Heart left ventricle (tissue), 16 donors: ENCODE data around the gene LAIR2. TPM values are rescaled to one million over a fixed set of nuclear protein-coding genes. Genes with fewer than 3 reads are reported as not detected.
A peak's percentile ranks its signal among the peaks of the same experiment; 100 is the strongest.

ENCODE experiments used
- ATAC-seq, 4 donors: fragments of 200-7000 bp; cut with Tn5 transposase; one replicate each; pipeline ENCODE4 v1.9.1; 2020 to 2022; ENCODE audit warnings: moderate library complexity in 4 of 4, mild to moderate bottlenecking in 3 of 4, moderate number of reproducible peaks in 1 of 4
- DNase-seq, 5 donors: peaks; one replicate each; pipeline ENCODE4 v3.0.0-alpha.2; 2020
- H3K27ac ChIP-seq, 12 donors: fragments of 200-600 bp; sonication (generic) in 4 of 12; one replicate each; pipeline versions ENCODE4 v1.5.0 to v1.8.0; 2016 to 2022; ENCODE audit warnings: mild to moderate bottlenecking in 2 of 12
- H3K27me3 ChIP-seq, 9 donors: fragments of 200-600 bp; sonication (generic) in 2 of 9; one replicate each; pipeline versions ENCODE4 v1.5.1 to v1.8.0; 2016 to 2022; ENCODE audit warnings: mild to moderate bottlenecking in 3 of 9
- H3K36me3 ChIP-seq, 9 donors: fragments of 200-600 bp; sonication (generic) in 2 of 9; one replicate each; pipeline versions ENCODE4 v1.5.0 to v1.8.0; 2018 to 2022; ENCODE audit warnings: mild to moderate bottlenecking in 2 of 9
- H3K4me1 ChIP-seq, 12 donors: fragments of 200-600 bp; sonication (generic) in 4 of 12; one replicate each; pipeline versions ENCODE4 v1.5.0 to v1.8.0; 2016 to 2022; ENCODE audit warnings: mild to moderate bottlenecking in 3 of 12
- H3K4me3 ChIP-seq, 12 donors: fragments of 200-600 bp; sonication (generic) in 4 of 12; one replicate each; pipeline versions ENCODE4 v1.5.0 to v1.8.0; 2017 to 2022; ENCODE audit warnings: mild to moderate bottlenecking in 9 of 12, moderate library complexity in 4 of 12
- H3K9me3 ChIP-seq, 12 donors: fragments of 200-600 bp; sonication (generic) in 4 of 12; one replicate each; pipeline versions ENCODE4 v1.5.0 to v1.8.0; 2016 to 2022; ENCODE audit warnings: mild to moderate bottlenecking in 1 of 12
- CTCF ChIP-seq, 12 donors: fragments of 200-600 bp; sonication (generic) in 4 of 12; IDR thresholded peaks; one replicate each; pipeline versions ENCODE4 v1.5.0 to v1.8.0; 2018 to 2022; ENCODE audit warnings: antibody characterized with exemption in 12 of 12, mild to moderate bottlenecking in 5 of 12
- POLR2A ChIP-seq, 2 donors: fragments of 450-650 bp; IDR thresholded peaks; one replicate each; pipeline ENCODE4 v1.6.1; 2017; ENCODE audit warnings: antibody characterized with exemption in 2 of 2, mild to moderate bottlenecking in 2 of 2, moderate library complexity in 2 of 2
- WGBS, 4 donors: extraction: QIAGEN DNeasy Blood & Tissue Kit in 2 of 4; methylation state at CpG; one replicate each; pipeline versions ENCODE4 v1.1.5 to v1.1.7; 2013 to 2018; 5-methylcytosine and 5-hydroxymethylcytosine counted together
- intact Hi-C, 10 donors: fragments of 100-400 bp; cut with DNase I; formaldehyde crosslinking; loops; one replicate each; pipeline versions ENCODE4 v1.11.1 to v1.14.2; 2022
- polyA plus RNA-seq, 2 donors: library from polyadenylated mRNA; stranded (reverse); fragments of 200-250 nt; gene quantifications; one replicate each; pipeline ENCODE4 v1.2.3, GENCODE V29; 2013
- total RNA-seq, 9 donors: library from RNA; depleted of rRNA in 2 of 9; stranded (reverse); fragments of >200 nt in 2 of 9; fragmentation: NEBNext Ultra II Directional in 3 of 9; extraction: Animal tissue kit (Norgen Biotek cat#: 25700) in 3 of 9; gene quantifications; one replicate each; pipeline versions ENCODE4 v1.1.0 to v1.2.4, GENCODE V29; 2016 to 2023
- donor health status: ischemic (EF 13 %, LVEDD 7.1; RV severe dilation, severe dysfunction).
- donor health status: healthy with polysubstance abuse.
- donor health status: DM: no; HTN: yes; CAD: no.
- donor health status: DM: no; HTN: no; CAD: no.
- donor health status: ischemic (EF 25% LVEDD 6.9; RV normal size, moderate dysfunction).
- donor health status: ischemic (EF 25% LVEDD 5.7; RV mildly dilated, moderate dysfunction).
- donor health status: healthy.
- donor health status: DM: yes; HTN: yes; CAD: no.
- donor health status: ischemic (EF 35%, LVEDD 5.7; RV mildly dilated, moderate dysfunction).
- donor health status: nonischemic (EF 11% LVEDD 7.7; RV severe dilation, severe dysfunction).
- donor health status: DM: yes; HTN: yes; CAD: no.
- donor health status: PGD.
- donor health status: ischemic (EF 29% LVEDD 5.4; RV normal size, mild dysfunction).
- donor health status: nonischemic (EF 23%, LVEDD 6.1; RV moderate dilation, normal function).

Gene LAIR2
- total and polyA plus RNA-seq, 11 donors, result 2.4 TPM; not detected in 10

- WGBS, 4 donors, result 35 to 55% (median 41%) methylated on average over 5 of the region's 5 CpGs
- DNase-seq (peak in 1 of 5 donors; percentile 11), ATAC-seq (peak in 1 of 4 donors; percentile 70)
- Histone ChIP-seq H3K4me3 (no peak overlapping the region), H3K36me3 (no peaks in the 10 kb centered on the region), H3K27me3 (peaks cover 0 to 49% (median 2%) of the 10 kb centered on the region in 9 donors), H3K27ac (no peak overlapping the region), H3K9me3 (no peaks in the 10 kb centered on the region), H3K4me1 (peaks cover 0 to 20% (median 0%) of the 10 kb centered on the region in 12 donors)
- intact Hi-C loops, result no loop called here
- TF ChIP-seq POLR2A (IDR thresholded peaks at IDR 0.05) (no peak), CTCF (IDR thresholded peaks at IDR 0.05) (no peak)
Observed at GRCh38 chr19:54518844-54519243, 16.2 kb downstream of the LAIR2 start.

- DNase-seq, result no peak
- peaks cover 0 to 44% (median 0%) of the 10 kb centered on the region in 9 donors for H3K27me3 ChIP-seq
- H3K9me3 ChIP-seq, result no peaks in the 10 kb centered on the region
- no peaks in the 10 kb centered on the region for H3K36me3 ChIP-seq
- H3K4me3 ChIP-seq, result no peak overlapping the region
- TF ChIP-seq POLR2A (IDR thresholded peaks at IDR 0.05), result no peak
- no peak for TF ChIP-seq CTCF (IDR thresholded peaks at IDR 0.05)
- H3K4me1 ChIP-seq, result peaks cover 0 to 20% (median 0%) of the 10 kb centered on the region in 12 donors
- intact Hi-C loops, result no loop called here
- no peak overlapping the region for H3K27ac ChIP-seq
- ATAC-seq, result no peak
- WGBS, 4 donors, result 16 to 62% (median 48%) methylated on average over 14 to 18 of the region's 18 CpGs
Observed at GRCh38 chr19:54521022-54521859, 18.6 kb downstream of the LAIR2 start.

GRCh38 chr19:54521860-54522513 lies 19.4 kb downstream of the LAIR2 start:
- ATAC-seq, result no peak
- Histone ChIP-seq H3K4me3 (no peak overlapping the region), H3K4me1 (peaks cover 0 to 20% (median 0%) of the 10 kb centered on the region in 12 donors), H3K36me3 (no peaks in the 10 kb centered on the region), H3K27ac (no peak overlapping the region), H3K9me3 (no peaks in the 10 kb centered on the region), H3K27me3 (peaks cover 0 to 40% (median 0%) of the 10 kb centered on the region in 9 donors)
- TF ChIP-seq POLR2A (IDR thresholded peaks at IDR 0.05) (no peak), CTCF (IDR thresholded peaks at IDR 0.05) (no peak)
- intact Hi-C loops, result no loop called here
- 75 to 84% (median 81%) methylated on average over 5 to 6 of the region's 6 CpGs for WGBS, 4 donors
- no peak for DNase-seq

DNA sequence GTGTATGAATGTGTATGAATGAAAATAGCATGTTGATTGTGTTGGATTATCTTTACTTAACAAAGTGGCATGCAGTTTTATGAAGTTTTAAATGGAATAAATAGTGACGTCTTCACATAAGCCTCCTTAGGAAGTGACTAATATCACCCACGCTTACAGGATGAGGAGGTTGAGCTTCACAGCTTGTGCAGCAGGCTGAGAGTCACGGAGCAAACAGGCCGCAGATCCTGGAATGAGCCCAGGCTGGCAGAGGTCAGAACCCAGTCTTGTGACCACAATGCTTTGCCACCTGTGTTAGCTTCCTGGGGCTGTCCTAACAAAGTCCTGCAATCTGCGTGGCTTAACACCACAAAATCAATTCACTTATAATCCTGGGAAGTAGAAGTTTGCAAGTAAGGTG lies 20.8 kb downstream of the LAIR2 start:
- WGBS, 4 donors, result 49 to 58% (median 54%) methylated on average over 5 of the region's 5 CpGs
- intact Hi-C loops, result no loop called here
- ATAC-seq, result peak in 1 of 4 donors; percentile 64
- H3K4me1 ChIP-seq, result peaks cover 0 to 20% (median 0%) of the 10 kb centered on the region in 12 donors
- no peaks in the 10 kb centered on the region for H3K36me3 ChIP-seq
- no peak for DNase-seq
- no peaks in the 10 kb centered on the region for H3K9me3 ChIP-seq
- no peak overlapping the region for H3K27ac ChIP-seq
- TF ChIP-seq CTCF (IDR thresholded peaks at IDR 0.05) (no peak), POLR2A (IDR thresholded peaks at IDR 0.05) (no peak)
- peaks cover 0 to 35% (median 0%) of the 10 kb centered on the region in 9 donors for H3K27me3 ChIP-seq
- no peak overlapping the region for H3K4me3 ChIP-seq
